GM19025 (cell line): Measurements from ENCODE around the gene BLTP3A.
"Not testable (repeated sequence)": the region's sequence is repeated elsewhere in the genome, so short reads cannot be mapped to it uniquely, and the experiment has no call there.

Experiments
- ATAC-seq: cut with Tn5 transposase; IDR thresholded peaks from one replicate; pipeline ENCODE4 v1.9.1; 2021; ENCODE audit warnings: mild to moderate bottlenecking, low read depth, moderate library complexity; ENCODE audit not compliant: unreplicated experiment

Gene BLTP3A, protein sequence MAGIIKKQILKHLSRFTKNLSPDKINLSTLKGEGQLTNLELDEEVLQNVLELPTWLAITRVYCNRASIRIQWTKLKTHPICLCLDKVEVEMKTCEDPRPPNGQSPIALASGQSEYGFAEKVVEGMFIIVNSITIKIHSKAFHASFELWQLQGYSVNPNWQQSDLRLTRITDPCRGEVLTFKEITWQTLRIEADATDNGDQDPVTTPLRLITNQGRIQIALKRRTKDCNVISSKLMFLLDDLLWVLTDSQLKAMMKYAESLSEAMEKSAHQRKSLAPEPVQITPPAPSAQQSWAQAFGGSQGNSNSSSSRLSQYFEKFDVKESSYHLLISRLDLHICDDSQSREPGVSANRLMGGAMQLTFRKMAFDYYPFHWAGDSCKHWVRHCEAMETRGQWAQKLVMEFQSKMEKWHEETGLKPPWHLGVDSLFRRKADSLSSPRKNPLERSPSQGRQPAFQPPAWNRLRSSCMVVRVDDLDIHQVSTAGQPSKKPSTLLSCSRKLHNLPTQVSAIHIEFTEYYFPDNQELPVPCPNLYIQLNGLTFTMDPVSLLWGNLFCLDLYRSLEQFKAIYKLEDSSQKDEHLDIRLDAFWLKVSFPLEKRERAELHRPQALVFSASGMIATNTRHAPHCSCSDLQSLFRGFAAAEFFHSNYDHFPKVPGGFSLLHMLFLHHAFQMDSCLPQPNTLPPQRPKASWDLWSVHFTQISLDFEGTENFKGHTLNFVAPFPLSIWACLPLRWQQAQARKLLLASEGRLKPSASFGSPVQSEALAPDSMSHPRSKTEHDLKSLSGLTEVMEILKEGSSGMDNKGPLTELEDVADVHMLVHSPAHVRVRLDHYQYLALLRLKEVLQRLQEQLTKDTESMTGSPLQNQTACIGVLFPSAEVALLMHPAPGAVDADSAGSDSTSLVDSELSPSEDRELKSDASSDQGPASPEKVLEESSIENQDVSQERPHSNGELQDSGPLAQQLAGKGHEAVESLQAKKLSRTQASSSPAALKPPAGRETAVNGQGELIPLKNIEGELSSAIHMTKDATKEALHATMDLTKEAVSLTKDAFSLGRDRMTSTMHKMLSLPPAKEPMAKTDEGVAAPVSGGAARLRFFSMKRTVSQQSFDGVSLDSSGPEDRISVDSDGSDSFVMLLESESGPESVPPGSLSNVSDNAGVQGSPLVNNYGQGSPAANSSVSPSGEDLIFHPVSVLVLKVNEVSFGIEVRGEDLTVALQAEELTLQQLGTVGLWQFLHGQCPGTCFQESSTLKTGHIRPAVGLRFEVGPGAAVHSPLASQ (N-terminal part only)

DNA sequence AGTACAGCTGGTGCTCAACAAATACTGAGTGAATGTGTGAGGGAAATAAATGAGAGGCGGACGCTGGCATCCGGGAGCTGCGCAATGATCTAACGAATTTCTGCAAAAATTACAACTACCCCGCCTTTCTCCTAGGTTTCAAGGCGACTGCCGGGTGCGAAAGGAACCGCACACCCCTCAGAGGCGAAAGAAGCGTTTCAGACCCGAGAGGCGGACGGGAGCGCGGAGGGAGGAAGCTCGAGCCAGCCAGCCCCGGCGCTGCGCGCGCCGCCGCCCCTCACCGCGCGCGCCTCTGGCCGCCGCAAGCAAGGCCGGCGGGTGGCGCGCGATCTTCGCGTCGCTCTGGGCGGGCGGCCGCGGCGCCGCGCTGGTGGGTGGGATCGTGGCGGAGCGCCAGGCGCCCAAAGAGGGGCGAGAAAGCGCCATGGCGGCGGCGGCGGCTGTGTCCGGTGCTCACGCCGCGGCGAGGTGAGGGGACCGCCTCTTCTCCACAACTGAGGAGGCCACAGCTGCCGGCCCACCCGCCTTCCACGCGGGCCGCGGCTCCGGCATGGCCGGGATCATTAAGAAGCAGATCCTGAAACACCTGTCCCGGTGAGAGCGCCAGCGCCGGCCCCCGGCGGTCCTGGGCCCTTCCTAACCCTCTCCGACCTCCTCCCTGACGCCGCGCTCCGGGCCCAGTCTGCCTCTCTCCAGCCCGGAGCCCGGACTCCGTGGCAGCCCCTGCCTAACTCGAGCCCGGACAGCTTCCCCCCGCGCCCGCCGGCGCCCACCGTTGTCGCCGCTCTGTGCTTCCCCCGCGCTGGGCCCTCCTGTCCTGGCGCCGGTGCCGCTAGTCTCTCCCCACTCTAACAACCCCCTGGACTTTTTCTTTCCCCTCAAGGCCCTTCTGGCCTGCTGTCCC lies at the start of gene BLTP3A:
TSS of gene BLTP3A (plus strand) at position 383 of the 904 bp plus-strand sequence. CDS start at position 551, 168 bp downstream.
- ATAC-seq, result peak; percentile 70

GRCh38 chr6:34742094-34742493 lies 49.8 kb upstream of the BLTP3A start:
- ATAC-seq, result no peak

GRCh38 chr6:34743625-34744293 lies 48.1 kb upstream of the BLTP3A start:
- ATAC-seq, result no peak

- ATAC-seq, result not testable (repeated sequence)
Measured at GRCh38 chr6:34744294-34744647, 47.6 kb upstream of the BLTP3A start.

DNA sequence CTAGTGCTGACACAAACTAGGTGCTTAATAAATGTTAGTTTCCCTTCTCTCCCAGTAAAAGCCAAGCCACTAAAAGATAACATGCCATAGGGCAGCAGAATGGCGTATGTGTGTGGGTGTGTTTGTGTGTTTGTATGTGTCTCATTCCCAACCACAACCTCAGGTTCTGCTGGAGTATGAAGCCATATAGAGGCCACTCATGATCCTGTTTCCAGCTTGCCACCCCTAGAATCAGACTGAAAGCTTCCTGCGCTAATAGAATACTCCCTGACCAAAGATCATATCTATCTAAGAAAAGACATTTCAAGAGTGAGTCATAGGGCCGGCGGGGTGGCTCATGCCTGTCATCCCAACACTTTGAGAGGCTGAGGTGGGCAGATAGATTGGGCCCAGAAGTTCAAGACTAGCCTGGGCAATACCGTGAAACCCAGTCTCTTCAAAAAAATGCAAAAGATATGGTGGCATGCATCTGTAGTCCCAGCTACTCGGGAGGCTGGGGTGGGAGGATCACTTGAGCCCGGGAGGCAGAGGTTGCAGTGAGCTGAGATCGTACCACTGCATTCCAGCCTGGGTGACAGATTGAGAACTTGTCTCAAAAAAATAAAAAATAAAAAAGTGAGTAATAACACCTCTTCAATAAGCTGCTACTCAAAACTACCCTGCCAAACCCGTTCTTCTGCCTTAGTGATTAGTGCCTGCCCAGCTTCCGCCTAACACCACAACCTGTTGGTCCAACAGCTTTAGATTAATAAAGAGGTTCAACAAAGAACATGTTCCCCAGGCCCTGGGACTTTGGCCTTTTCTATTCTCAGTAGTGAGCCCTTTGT lies 46.4 kb upstream of the BLTP3A start:
- no peak for ATAC-seq

GRCh38 chr6:34746104-34746846 lies 45.6 kb upstream of the BLTP3A start:
- no peak for ATAC-seq

- ATAC-seq, result no peak
Measured at GRCh38 chr6:34748757-34749156, 43.1 kb upstream of the BLTP3A start.

DNA sequence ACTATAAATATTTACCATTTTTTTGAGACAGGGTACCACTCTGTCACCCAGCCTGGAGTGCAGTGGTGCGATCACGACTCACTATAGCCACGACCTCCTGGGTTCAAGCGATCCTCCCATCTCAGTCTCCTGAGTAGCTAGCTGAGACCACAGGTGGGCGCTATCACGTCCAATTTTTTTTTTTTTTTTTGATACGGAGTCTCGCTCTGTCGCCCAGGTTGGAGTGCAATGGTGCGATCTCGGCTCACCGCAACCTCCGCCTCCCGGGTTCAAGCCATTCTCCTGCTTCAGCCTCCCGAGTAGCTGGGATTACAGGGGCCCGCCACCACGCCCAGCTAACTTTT lies 35.4 kb upstream of the BLTP3A start:
- ATAC-seq, result not testable (repeated sequence)

DNA sequence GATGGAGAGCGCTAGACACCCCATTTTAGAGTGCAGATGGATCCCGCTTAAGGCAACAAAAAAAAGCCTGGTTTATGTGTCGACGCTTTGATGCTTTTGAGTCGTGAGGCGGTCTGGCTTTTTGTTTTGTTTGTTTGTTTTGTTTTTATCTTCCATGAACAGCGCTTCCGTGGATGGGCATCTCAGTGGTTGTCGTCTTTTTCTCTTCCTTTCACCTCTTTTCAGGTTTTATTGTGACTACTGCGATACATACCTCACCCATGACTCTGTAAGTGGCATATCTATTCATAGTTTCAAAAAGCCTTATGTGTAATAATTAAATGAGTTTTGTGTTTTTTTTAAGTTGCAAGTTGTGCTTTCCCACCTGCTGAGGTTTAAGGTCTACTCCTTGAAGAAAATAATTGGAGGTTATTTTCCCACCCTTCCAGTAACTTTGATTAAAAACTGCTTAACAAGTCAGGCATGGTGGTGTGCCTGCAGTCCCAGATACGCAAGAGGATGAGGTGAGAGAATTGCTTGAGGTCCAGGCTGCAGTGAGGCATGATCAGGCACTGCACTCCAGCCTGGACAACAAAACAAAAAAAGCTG lies 34.1 kb upstream of the BLTP3A start:
- ATAC-seq, result no peak

DNA sequence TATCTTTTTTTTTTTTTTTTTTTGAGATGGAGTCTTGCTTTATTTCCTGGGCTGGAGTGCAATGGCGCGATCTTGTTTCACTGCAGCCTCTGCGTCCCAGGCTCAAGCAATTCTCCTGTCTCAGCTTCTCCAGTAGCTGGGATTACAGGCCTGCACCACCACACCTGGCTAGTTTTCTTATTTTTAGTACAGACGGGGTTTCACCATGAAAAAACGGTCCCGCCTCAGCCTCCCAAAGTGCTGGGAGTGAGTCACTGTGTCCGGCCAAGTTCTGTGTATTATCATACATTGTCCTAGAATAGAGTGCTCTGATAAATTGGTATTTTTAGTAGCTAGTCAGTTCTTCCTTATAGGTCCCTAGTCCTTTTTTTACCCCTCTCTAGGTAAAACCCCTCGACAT lies 31.8 kb upstream of the BLTP3A start:
- ATAC-seq, result no peak

DNA sequence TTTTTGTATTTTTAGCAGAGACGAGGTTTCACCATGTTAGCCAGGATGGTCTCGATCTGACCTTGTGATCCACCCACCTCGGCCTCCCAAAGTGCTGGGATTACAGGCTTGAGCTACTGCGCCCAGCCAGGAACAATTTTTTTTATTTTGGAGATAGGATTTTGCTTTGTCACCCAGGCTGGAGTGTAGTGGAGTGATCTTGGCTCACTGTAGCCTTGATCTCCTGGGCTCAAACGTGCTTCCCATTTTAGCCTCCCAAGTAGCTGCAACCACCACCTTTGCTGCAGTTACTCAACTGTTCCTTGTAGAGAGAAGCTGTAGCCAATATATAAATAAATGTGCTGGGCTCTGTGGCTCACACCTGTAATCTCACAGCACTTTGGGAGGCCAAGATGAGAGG lies 30.2 kb upstream of the BLTP3A start:
- not testable (repeated sequence) for ATAC-seq

GRCh38 chr6:34768148-34768547 lies 23.7 kb upstream of the BLTP3A start:
- ATAC-seq, result no peak

DNA sequence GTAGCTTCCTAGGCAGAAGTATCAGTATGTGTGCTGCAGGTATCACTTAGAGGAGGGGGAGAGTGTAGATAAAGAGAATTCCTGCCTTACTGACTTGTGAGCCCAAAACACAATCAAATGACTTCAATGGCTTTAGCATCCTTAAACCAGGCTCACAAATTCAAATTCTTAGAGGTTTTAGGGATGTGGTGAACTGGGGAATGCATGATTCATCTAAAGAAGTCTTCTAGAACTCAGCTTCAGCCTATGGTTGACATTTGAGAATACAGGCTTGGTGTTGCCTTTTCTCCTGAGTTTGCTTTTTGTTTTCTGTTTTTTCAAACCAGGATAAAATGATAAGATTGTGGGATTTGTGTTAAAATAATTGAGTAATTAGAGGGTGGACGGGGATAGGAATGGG lies 20.2 kb upstream of the BLTP3A start:
- no peak for ATAC-seq

DNA sequence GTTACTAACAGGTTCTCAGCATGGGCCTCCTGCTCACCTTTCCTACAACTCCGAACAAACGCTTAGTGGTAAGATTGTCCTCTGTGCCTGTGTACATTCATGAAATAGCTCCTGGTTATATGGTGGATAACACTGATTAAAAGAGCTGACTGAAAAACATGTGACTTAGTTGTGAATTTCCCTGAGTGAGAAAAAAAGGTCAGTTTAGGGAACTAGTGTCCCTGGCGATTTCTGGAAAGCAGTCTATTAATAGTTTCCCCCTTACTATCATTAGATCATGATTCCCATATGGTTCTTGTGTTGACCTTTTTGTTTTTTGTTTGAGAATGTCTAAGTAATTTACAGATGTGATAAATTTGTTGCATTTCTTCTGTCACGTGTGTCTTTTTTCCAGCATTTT lies 18.9 kb upstream of the BLTP3A start:
- ATAC-seq, result no peak

DNA sequence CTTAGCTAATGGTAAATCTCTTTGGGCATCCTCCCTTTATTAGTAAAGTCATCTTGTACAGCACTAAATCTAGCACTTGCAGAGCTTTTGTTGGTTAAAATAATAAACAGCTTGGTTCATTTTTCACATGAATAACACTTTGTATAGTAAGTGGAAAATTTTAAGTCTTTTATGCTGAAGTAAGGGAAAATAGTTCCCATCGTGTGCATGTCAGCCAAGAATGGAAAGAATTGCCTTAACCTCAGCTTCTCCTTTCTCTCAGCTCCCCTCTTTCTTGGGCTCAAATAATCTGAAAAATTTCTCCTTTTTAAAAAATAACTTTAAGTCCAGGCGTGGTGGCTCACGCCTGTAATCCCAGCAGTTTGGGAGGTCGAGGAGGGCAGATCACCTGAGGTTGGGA lies 18.0 kb upstream of the BLTP3A start:
- no peak for ATAC-seq

DNA sequence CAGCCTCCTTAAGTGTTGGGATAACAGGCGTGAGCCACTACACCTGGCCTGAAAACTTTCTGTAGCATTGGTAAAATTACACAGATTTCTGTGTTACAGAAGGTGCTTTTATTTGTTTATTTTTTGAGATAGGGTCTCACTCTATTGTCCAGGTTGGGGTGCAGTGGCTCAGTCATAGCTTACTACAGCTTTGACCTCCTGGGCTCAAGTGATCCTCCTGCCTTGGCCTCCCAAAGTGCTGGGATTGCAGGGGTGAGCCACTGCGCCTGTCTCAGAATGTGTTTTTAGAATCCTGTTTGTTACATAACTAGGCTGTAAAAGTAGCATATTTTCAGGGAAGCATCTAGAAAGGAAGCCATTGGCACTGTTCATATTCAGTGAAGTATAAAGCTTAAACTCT lies 16.9 kb upstream of the BLTP3A start:
- no peak for ATAC-seq

- not testable (repeated sequence) for ATAC-seq
Measured at GRCh38 chr6:34785375-34785774, 6.5 kb upstream of the BLTP3A start.
